Right lobe of liver (tissue), 4 donors: ENCODE results near the gene BCKDHB.

Experiments used
- POLR2A ChIP-seq: fragments of 450-650 bp; IDR thresholded peaks from one replicate; pipeline ENCODE4 v1.6.1; 2017; ENCODE audit warnings: antibody characterized with exemption, mild to moderate bottlenecking
- TF ChIP-seq, protein P1 (sequence below), 4 donors: fragments of 200-600 bp in 3 of 4; fragments of 450-650 bp in 1 of 4; IDR thresholded peaks; one replicate each; pipeline versions ENCODE4 v1.5.1 to v1.8.0; 2016 to 2022; ENCODE audit warnings: antibody characterized with exemption in 4 of 4, mild to moderate bottlenecking in 2 of 4
- donor health status: DM: no; HTN: no; CAD: no.
- donor health status: DM: no; HTN: no; CAD: no.
- donor health status: DM: no; HTN: yes; CAD: no.

DNA sequence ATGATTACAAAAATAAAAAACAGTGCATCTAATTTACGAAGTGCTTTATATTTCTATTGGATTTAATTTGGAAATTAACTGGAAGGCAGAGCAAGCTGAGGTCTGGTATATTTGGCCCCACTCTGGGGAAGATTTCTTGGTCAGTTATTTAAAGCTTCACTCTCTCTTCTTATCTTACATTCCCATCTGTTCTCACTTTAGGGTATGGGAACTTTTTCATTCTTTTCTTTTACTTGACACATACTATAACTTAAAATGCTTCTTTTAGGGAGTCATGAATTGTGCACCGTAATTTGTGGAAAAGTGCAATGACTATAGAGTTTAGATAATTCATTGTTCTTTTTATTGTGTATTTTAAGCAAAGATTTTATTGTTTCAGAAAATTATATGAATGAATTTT lies 170.4 kb downstream of the BCKDHB start:
- TF ChIP-seq, protein P1, sequence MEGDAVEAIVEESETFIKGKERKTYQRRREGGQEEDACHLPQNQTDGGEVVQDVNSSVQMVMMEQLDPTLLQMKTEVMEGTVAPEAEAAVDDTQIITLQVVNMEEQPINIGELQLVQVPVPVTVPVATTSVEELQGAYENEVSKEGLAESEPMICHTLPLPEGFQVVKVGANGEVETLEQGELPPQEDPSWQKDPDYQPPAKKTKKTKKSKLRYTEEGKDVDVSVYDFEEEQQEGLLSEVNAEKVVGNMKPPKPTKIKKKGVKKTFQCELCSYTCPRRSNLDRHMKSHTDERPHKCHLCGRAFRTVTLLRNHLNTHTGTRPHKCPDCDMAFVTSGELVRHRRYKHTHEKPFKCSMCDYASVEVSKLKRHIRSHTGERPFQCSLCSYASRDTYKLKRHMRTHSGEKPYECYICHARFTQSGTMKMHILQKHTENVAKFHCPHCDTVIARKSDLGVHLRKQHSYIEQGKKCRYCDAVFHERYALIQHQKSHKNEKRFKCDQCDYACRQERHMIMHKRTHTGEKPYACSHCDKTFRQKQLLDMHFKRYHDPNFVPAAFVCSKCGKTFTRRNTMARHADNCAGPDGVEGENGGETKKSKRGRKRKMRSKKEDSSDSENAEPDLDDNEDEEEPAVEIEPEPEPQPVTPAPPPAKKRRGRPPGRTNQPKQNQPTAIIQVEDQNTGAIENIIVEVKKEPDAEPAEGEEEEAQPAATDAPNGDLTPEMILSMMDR (IDR thresholded peaks at IDR 0.05): no peak
- no peak for TF ChIP-seq POLR2A
